Cerebellar nuclear complex (tissue), 1 donor: Measurements from ENCODE around the gene DIAPH1.

Experiments used
- DNase-seq, 2 experiments: peaks; one replicate each; lab custom pipeline; 2025; lab: John Stamatoyannopoulos, UW

The DIAPH1 gene

DNA sequence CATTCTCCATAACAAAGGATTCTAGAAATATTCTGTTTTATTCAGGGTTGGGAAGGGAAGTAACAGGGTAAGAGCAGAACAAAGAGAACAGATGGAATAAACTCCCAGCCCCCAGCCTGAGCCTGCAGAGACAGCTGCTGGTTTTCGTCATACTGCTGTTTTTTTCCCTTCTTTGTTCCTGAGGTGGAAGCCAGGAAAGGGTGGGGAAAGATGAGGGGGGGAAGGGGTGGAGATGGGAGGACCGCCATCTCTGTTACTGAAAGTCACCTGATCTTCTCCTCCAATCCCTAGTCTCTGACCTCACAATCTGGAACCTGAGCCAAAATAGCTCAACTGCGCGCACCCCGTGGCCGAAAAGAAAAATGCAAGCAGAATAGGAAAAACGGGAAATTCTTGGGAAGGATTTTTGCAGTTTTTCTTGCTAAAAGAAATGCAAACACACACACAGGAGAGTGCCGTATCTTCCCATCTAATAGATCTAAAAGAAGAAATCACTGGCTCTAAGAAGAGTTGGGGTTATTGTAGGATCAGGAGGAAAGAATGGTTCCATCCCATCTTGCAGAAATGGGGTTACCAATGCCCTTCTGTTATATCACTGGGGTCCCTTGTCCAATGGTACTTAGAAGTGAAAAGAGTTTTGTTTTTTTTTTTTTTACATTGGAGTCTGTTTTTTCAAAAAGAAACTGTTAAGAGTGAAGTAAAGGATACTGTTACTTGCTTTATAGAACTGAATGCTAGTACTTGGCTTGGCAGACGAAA, 57.9 kb downstream of the DIAPH1 start:
- DNase-seq: peak; percentile 65 to 85

- DNase-seq: peak in 1 of 2 experiments; percentile 62
Observed at GRCh38 chr5:141560151-141560550, 58.6 kb downstream of the DIAPH1 start.

GRCh38 chr5:141559461-141559860, 59.3 kb downstream of the DIAPH1 start:
- no peak for DNase-seq

GRCh38 chr5:141558150-141558549, 60.6 kb downstream of the DIAPH1 start:
- no peak for DNase-seq

- peak; percentile 55 to 88 for DNase-seq
Observed at GRCh38 chr5:141557681-141558136, 61.1 kb downstream of the DIAPH1 start.

DNA sequence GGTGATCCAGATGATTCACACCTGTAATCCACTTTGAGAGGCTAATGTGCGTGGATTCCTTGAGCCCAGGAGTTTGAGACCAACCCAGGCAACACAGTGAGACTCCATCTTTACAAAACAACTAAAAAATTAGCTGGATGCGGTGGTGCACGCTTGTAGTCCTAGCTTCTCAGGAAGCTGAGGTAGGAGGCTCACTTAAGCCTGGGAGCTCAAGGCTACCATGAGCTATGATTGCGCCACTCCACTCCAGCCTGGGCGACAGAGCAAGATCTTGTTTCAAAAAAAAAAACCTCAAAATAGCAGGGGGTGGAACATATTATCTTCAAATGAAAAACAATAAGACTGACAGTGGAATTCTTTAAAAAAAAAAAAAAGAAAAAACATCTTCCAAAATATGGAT, 70.9 kb downstream of the DIAPH1 start:
- DNase-seq: no peak

GRCh38 chr5:141547488-141547887, 71.3 kb downstream of the DIAPH1 start:
- no peak for DNase-seq

DNA sequence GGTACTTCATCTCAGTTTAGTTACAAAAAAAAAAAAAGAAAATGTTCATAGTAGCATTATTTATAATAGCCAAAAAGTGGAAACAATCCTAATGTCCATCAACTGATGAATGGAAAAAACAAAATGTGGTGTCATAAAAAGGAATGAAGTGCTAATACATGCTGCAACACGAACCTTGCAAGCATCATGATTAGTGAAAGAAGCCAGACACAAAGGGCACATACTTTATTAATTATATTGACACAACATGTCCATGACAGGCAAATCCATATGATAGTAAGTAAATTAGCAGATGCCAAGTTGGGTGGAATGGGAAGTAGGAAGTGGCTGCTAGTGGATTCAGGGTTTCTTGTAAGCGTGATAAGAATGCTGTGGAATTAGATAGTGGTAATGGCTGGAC, 75.7 kb downstream of the DIAPH1 start:
- DNase-seq: no peak

DNA sequence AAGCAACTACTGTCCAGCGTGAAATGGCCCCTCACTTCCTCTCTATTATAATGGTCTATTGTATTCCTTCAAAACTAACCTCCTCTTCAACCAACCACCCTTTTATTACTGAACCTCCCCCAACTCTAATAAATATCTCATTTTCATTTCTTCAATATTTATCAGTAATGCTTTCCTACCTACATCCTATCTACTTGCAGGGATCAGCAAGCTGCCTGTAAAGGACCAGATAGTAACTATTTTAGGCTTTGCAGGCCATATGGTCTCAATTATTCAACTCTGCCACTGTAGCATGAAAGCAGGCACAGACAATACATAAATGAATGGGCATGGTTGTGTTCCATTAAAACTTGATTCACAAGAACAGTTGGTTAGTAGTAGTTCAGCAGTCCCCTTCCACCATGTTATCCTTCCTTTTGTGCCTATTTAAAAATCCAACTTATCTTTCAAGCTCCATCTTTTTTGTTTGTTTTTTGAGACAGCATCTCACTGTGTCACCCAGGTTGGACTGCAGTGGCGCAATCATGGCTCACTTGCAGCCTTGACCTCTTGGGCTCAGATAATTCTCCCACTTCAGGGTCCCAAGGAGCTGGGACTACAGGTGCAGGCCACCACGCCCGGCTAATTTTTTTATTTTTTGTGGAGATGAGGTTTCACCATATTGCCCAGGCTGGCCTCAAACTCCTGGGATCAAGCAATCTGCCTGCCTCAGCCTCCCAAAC, 84.1 kb downstream of the DIAPH1 start:
- DNase-seq: no peak

DNA sequence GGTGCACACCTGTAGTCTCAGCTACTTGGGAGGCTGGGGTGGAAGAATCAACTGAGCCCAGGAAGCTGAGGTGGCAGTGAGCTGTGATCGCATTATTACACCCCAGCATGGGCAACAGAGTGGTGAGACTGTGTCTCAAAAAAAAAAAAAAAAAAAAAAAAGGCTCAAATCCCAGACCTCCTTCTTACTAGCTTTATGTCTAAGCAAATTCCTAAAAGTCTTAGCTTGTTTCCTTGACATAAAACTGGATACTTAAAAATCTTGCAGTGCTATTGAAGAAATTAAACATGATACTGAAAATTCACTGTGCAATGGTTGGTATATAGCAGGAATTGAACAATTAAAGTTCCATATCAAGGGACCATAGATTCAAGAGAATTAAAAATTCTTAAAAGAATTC, 84.9 kb downstream of the DIAPH1 start:
- no peak for DNase-seq

- no peak for DNase-seq
Observed at GRCh38 chr5:141532726-141533125, 86.1 kb downstream of the DIAPH1 start.

- DNase-seq: no peak
Observed at GRCh38 chr5:141529873-141530272, 88.9 kb downstream of the DIAPH1 start.

GRCh38 chr5:141529002-141529401, 89.8 kb downstream of the DIAPH1 start:
- DNase-seq: no peak

GRCh38 chr5:141528291-141528984, 90.4 kb downstream of the DIAPH1 start:
- DNase-seq: peak; percentile 61 to 85

DNA sequence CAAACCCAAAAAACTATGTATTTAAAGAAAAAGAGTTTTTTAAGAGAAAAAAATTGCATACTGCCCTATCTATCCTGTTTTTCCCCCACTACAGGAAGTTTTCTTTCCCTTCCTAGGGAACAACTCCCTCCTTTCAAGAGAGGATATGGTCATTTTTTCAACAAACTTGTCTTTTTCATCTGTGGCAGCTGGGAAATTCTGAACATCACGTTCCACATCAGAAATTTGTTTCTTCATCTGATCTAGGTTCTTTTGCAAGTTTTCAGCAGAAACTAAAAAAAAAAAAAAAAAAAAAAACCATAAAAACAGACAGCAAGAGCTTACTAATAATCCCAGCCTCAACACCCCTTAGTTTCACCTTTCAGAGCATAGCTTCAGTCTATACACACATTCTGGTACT, 91.4 kb downstream of the DIAPH1 start:
- no peak for DNase-seq

DNA sequence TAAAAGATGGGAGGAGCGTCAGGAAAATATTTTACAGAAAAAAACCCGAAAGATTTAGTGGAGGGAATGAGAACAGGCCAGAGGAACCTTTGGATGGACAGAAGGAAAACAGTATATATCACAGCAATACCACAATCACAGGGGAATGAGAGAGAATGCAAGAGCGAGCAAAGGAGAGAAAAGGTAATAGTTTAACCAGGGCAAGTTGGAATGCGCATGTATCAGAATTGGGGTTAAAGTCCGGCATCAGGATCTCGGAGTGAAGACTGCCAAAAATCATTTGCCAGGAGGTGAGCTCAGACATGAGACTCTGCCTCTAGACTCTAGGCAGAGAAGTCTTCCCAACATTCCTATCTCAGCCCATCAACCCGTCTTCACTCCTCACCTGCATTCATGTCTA, 93.1 kb downstream of the DIAPH1 start:
- DNase-seq: no peak

GRCh38 chr5:141524604-141525597, 93.9 kb downstream of the DIAPH1 start:
- peak; percentile 82 to 95 for DNase-seq

DNA sequence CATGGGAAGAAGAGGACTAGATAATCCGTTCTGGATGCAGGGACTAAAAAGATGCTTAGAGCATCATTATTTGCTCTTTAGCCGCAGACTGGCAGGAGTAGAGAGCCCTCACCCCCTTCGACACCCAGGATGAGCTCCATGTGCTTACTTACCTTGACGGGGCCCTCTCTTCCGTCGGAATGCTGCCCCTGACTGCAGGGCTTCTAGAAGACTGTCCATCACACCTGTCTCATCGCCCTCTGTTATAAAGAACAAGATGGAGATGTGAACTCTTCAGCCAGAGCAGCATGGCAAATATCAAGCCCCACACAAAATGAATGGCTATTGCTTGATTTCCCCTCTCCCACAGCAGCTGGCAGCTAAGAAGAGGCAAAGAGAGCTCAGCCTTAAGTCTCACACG, 94.8 kb downstream of the DIAPH1 start:
- no peak for DNase-seq

- no peak for DNase-seq
Observed at GRCh38 chr5:141522301-141522700, 96.5 kb downstream of the DIAPH1 start.

GRCh38 chr5:141521244-141521781, 97.5 kb downstream of the DIAPH1 start:
- DNase-seq: no peak
